ENCODE results near the gene FHOD3.

GRCh38 chr18:36706134-36706881 lies 408.8 kb downstream of the FHOD3 start:
- no peak for TF ChIP-seq CTCF (IDR thresholded peaks at IDR 0.05; ENCODE audit: low read depth, low read length, missing input control)
- TF ChIP-seq, protein P1, sequence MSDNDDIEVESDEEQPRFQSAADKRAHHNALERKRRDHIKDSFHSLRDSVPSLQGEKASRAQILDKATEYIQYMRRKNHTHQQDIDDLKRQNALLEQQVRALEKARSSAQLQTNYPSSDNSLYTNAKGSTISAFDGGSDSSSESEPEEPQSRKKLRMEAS (IDR thresholded peaks at IDR 0.05), result no peak
- no peak for TF ChIP-seq JUND (IDR thresholded peaks at IDR 0.05)
- TF ChIP-seq, protein P2, sequence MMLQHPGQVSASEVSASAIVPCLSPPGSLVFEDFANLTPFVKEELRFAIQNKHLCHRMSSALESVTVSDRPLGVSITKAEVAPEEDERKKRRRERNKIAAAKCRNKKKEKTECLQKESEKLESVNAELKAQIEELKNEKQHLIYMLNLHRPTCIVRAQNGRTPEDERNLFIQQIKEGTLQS (IDR thresholded peaks at IDR 0.05), result no peak
- no peak for TF ChIP-seq EGR1 (IDR thresholded peaks at IDR 0.05; ENCODE audit: low read depth in 2 of 2)
